ENCODE measurements around the gene HCN3. TPM values are rescaled to one million over a fixed set of nuclear protein-coding genes. Genes with fewer than 3 reads are reported as not detected.
"Not testable (repeated sequence)": the region's sequence is repeated elsewhere in the genome, so short reads cannot be mapped to it uniquely, and the experiment has no call there.

Gene HCN3
- polyA plus RNA-seq, 5 donors = 8.2 to 10.0 (median 9.4) TPM

- DNase-seq = no peak
Observed at GRCh38 chr1:155282488-155283091, 5.3 kb downstream of the HCN3 start.

GRCh38 chr1:155284476-155284875 lies 7.2 kb downstream of the HCN3 start:
- no peak for DNase-seq

DNA sequence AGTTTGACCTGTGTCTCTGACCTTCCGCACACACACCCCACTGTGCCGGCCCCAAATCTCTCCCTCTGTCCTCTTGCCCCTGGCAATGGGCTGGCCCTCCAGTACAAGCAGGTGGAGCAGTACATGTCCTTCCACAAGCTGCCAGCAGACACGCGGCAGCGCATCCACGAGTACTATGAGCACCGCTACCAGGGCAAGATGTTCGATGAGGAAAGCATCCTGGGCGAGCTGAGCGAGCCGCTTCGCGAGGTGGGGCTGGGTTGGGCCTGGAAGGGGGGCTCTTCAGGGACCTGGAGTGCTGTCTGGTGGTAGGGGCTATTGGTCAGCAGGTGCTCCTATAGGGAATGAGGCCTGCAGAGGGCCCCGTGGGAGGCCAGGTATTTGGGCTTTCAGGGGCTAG lies 7.8 kb downstream of the HCN3 start:
- no peak for DNase-seq

- DNase-seq = no peak
Observed at GRCh38 chr1:155285631-155286044, 8.4 kb downstream of the HCN3 start.

GRCh38 chr1:155286544-155286943 lies 9.3 kb downstream of the HCN3 start:
- no peak for DNase-seq

- DNase-seq = no peak
Observed at GRCh38 chr1:155287987-155288543, 10.8 kb downstream of the HCN3 start.

DNA sequence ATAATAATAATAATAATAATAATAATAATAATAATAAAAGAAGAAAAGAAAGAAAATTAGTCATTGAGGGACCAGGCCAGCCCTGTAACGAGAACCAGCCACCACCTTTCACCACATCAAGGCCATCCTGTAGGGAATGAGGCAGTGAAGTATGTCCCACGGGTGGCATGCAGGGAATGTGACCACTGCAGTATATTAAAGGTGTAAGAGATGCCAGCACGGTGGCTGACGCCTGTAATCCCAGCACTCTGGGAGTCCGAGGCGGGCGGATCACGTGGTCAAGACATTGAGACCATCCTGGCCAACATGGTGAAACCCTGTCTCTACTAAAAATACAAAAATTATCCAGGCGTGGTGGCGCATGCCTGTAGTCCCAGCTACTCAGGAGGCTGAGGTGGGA lies 13.7 kb downstream of the HCN3 start:
- not testable (repeated sequence) for DNase-seq

DNA sequence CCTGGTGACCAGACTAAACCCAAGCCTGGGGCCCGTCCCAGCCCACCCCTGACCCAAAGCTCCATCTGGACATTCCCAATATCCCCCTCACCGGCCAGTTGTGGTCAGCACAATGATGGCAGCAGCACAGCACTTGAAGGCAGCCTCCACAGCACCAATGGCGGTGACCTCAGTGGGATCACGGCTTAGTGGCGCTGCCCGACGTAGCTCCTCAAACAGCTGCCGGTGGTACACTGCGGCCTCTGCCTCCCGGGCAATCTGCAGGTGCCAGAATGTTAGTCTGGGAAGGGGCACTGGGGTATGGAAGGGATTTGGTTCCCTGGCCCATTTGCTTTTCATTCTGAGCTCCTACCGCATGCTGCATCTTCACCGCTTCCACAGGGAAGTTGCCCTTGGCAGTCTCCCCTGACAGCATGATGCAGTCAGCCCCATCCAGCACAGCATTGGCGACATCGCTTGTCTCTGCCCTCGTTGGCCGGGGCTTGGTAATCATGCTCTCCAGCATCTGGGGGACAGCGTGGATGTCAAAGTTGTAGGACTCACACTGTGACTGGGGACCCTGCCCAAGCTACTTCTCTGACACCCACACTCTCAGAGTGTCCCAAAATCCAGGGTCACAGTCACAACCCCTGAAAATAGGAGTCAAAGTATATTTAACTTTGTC lies 16.0 kb downstream of the HCN3 start:
- no peak for DNase-seq

GRCh38 chr1:155294520-155295182 lies 17.4 kb downstream of the HCN3 start:
- no peak for DNase-seq

- no peak for DNase-seq
Observed at GRCh38 chr1:155295183-155295941, 18.1 kb downstream of the HCN3 start.

DNA sequence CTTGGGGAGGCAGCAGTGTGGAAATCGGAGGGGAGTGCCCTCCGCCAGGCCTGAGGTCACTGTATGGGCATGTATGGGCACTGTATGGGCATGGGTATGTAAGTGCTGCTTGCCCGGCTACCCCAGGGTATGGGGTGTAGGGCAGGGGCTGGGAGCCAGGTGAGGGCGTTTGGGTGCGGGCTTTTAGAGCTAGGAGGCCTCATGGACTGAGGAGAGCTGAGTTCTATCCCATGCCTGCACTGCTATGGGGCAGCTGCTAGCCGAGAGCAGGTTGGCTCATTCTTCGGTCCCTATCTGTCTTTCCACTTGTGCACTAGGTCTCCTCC lies 18.6 kb downstream of the HCN3 start:
- no peak for DNase-seq

GRCh38 chr1:155296661-155297060 lies 19.4 kb downstream of the HCN3 start:
- DNase-seq = no peak

DNA sequence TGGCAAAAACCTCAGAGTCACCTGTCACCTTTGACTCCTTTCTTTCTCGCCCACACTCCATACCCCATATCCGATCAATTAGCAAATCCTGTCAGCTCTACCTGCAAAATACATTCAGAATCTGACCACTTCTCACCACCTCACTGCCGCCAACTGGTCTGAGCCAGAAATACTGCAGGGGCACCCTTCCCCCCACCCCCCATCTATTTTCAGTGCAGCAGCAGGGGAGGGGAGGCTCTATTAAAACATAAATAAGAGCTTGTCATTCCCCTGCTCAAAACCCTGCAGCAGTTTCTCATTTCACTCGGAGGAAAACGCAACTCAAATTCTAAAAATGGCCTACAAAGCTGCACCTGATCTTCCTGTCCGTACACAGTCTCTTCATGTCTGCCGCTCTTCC lies 20.1 kb downstream of the HCN3 start:
- no peak for DNase-seq

- no peak for DNase-seq
Observed at GRCh38 chr1:155300024-155300423, 22.8 kb downstream of the HCN3 start.

GRCh38 chr1:155300553-155301329 lies 23.5 kb downstream of the HCN3 start:
- no peak for DNase-seq

- no peak for DNase-seq
Observed at GRCh38 chr1:155301342-155301841, 24.1 kb downstream of the HCN3 start, which contains the start of gene PKLR. PKLR (minus strand) TSS chr1:155301438; CDS start chr1:155301395, 43 bp downstream.

DNA sequence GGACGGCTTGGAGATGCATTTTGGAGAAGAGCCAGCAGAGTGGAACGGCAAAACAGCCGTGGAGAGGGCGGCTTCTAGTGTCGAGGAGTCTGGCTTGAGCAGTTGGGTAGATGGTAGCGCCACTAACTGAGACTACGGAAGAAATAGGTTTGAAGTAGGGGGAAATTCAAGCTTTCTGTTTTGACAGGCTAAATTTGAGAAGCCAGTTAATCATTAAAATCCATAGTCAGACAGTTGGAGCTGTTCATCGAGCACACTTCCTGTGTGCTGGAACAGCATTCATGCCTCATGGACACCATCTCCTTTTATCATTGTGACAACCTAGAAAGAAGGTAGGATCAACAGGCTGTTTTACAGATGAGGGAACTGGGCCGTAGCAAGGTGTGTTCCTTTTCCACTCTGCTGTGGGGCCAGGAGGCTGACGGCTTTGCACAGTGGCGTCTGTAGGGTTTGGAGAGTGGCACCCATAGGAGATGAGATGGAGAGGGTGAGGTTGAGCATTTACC lies 27.3 kb downstream of the HCN3 start:
- DNase-seq = no peak

- DNase-seq = no peak
Observed at GRCh38 chr1:155305881-155306391, 28.7 kb downstream of the HCN3 start.

DNA sequence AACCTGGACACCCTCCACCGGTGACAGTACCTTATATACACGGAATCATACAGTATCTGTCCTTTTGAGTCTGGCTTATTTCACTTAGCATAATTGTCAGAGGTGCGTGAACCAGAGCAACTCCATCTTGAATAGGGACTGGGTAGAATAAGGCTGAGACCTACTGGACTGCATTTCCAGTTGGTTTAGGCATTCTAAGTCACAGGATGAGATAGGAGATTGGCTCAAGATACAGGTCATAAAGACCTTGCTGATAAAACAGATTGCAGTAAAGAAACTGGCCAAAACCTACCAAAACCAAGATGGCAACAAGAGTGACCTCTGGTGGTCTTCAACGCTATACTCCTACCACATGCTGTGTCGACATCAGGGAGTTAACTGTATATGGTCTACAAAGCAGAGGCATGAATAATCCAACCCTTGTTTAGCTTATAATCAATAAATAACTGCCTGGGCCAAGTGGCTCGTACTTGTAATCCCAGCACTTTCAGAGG lies 30.0 kb downstream of the HCN3 start:
- DNase-seq = peak in 1 of 2 donors; percentile 36
